NCI-H2081 treated with DMSO at 0.1 percent for 48 hours (cell line): ENCODE measurements around the gene RAD54L.
A peak's percentile ranks its signal among the peaks of the same experiment; 100 is the strongest.
"Not testable (repeated sequence)": the region's sequence is repeated elsewhere in the genome, so short reads cannot be mapped to it uniquely, and the experiment has no call there.

Experiments
- DNase-seq: peaks from one replicate; lab custom pipeline; 2025; lab: John Stamatoyannopoulos, UW

The RAD54L gene

GRCh38 chr1:46241733-46242132 is 5.8 kb upstream of the RAD54L start:
- DNase-seq, result not testable (repeated sequence)

GRCh38 chr1:46242918-46243317 is 4.6 kb upstream of the RAD54L start:
- DNase-seq, result no peak

GRCh38 chr1:46243831-46244230 is 3.7 kb upstream of the RAD54L start:
- not testable (repeated sequence) for DNase-seq

- DNase-seq, result no peak
These were observed 2.7 kb upstream of the RAD54L start for GRCh38 chr1:46244656-46245371.

GRCh38 chr1:46246136-46246535 is 1.4 kb upstream of the RAD54L start:
- DNase-seq, result not testable (repeated sequence)

GRCh38 chr1:46246548-46247435 is 771 bp upstream of the RAD54L start:
- DNase-seq, result no peak

- peak; percentile 6 for DNase-seq
These were observed 758 bp downstream of the RAD54L start for GRCh38 chr1:46248122-46248920.

GRCh38 chr1:46254668-46255067 is 7.1 kb downstream of the RAD54L start:
- no peak for DNase-seq

- no peak for DNase-seq
These were observed 9.0 kb downstream of the RAD54L start for GRCh38 chr1:46256523-46256922.

- DNase-seq, result no peak
These were observed 14.9 kb downstream of the RAD54L start for GRCh38 chr1:46262508-46262907.

- no peak for DNase-seq
These were observed 15.6 kb downstream of the RAD54L start for GRCh38 chr1:46263146-46263545.

- DNase-seq, result no peak
These were observed 21.0 kb downstream of the RAD54L start for GRCh38 chr1:46268578-46268977.

GRCh38 chr1:46274225-46275029 is 26.9 kb downstream of the RAD54L start:
- DNase-seq, result no peak

GRCh38 chr1:46275030-46275337 is 27.4 kb downstream of the RAD54L start:
- DNase-seq, result no peak

- no peak for DNase-seq
These were observed 30.3 kb downstream of the RAD54L start for GRCh38 chr1:46277658-46278373.

- no peak for DNase-seq
These were observed 31.2 kb downstream of the RAD54L start for GRCh38 chr1:46278807-46279206.

- DNase-seq, result no peak
These were observed 32.5 kb downstream of the RAD54L start for GRCh38 chr1:46280092-46280491.

GRCh38 chr1:46281021-46281420 is 33.5 kb downstream of the RAD54L start:
- DNase-seq, result no peak

GRCh38 chr1:46284058-46284457 is 36.5 kb downstream of the RAD54L start:
- no peak for DNase-seq

- no peak for DNase-seq
These were observed 37.3 kb downstream of the RAD54L start for GRCh38 chr1:46284597-46285564.
